ACC112 (cell line): Measurements from ENCODE around the gene ARHGAP15.

Source experiments
- H2AFZ ChIP-seq: fragments of 200-600 bp; sonication (generic); one replicate; pipeline ENCODE4 v1.6.0; 2017; ENCODE audit warnings: antibody characterized with exemption, low read length; ENCODE audit not compliant: unreplicated experiment
- H3K27ac ChIP-seq: fragments of 200-600 bp; sonication (generic); 2 replicates; pipeline ENCODE4 v1.5.1; 2014; ENCODE audit warnings: low read depth, mild to moderate bottlenecking, antibody characterized with exemption, low read length, moderate library complexity
- H3K27me3 ChIP-seq: fragments of 200-600 bp; sonication (generic); 2 replicates; pipeline ENCODE4 v1.6.1; 2014; ENCODE audit warnings: mild to moderate bottlenecking, antibody characterized with exemption, low read length, moderate library complexity, mixed read lengths; ENCODE audit not compliant: insufficient read depth
- H3K36me3 ChIP-seq: fragments of 200-600 bp; sonication (generic); 2 replicates; pipeline ENCODE4 v1.6.1; 2016; ENCODE audit warnings: mild to moderate bottlenecking, antibody characterized with exemption, low read length, moderate library complexity, mixed read lengths; ENCODE audit not compliant: insufficient read depth
- H3K4me1 ChIP-seq: fragments of 200-600 bp; sonication (generic); one replicate; pipeline ENCODE4 v1.6.1; 2016; ENCODE audit warnings: low read length, mixed read lengths; ENCODE audit not compliant: insufficient read depth, unreplicated experiment, control insufficient read depth
- H3K4me3 ChIP-seq: fragments of 200-600 bp; sonication (generic); 2 replicates; pipeline ENCODE4 v1.5.1; 2014; ENCODE audit warnings: mild to moderate bottlenecking, low read depth, low read length
- H3K79me2 ChIP-seq: fragments of 200-600 bp; sonication (generic); one replicate; pipeline ENCODE4 v1.6.0; 2016; ENCODE audit warnings: low read length; ENCODE audit not compliant: control insufficient read depth, unreplicated experiment, insufficient read depth

ARHGAP15 gene

DNA sequence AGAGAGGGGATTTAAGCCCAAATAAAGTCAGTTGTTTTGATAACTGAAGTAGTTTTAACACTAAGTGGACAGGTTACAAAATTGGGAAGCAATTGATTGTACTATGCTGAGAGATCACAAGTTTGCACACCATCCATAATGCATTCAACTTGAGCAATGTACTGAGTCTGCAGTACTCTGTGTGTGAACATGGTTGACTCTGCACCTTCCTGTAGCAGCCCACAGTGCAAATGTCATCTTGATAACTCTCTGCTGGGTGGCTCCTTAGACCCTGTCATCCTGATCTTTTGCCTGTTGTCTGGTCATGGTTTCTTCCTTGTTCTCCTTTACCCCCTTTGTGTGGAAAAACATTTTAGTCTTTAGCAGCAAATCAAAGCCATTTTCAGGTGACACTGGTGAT lies 168.0 kb downstream of the ARHGAP15 start:
- Histone ChIP-seq H3K4me3 (no peak overlapping the region), H3K36me3 (no peaks in the 10 kb centered on the region), H3K4me1 (no peaks in the 10 kb centered on the region), H3K27me3 (0 out of 2 replicates have a peak, but pooled peaks cover 5% of the 10 kb centered on the region), H3K27ac (no peak overlapping the region), H3K79me2 (no peaks in the 10 kb centered on the region), H2AFZ (no peak overlapping the region)

DNA sequence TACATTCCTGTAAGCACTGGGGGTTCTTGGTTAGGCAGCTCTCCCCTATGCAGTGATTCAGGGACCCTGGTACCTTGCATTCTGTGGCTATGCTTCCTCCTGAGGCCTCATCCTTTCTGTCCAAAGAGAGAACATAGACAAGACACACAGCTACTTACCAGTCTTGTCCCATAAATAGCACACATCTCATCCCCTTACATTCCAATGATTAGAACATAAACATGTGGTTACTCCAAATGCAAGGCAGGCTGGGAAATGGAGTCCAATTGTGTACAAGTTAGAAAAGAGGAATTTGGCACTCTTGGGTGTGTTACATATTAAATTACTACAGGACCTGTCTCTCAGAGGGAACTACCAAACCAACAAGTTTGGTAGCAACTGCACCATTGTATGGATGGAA lies 171.3 kb downstream of the ARHGAP15 start:
- Histone ChIP-seq H3K36me3 (no peaks in the 10 kb centered on the region), H2AFZ (no peak overlapping the region), H3K79me2 (no peaks in the 10 kb centered on the region), H3K27ac (no peak overlapping the region), H3K4me3 (no peak overlapping the region), H3K4me1 (no peaks in the 10 kb centered on the region), H3K27me3 (no peaks in the 10 kb centered on the region)

DNA sequence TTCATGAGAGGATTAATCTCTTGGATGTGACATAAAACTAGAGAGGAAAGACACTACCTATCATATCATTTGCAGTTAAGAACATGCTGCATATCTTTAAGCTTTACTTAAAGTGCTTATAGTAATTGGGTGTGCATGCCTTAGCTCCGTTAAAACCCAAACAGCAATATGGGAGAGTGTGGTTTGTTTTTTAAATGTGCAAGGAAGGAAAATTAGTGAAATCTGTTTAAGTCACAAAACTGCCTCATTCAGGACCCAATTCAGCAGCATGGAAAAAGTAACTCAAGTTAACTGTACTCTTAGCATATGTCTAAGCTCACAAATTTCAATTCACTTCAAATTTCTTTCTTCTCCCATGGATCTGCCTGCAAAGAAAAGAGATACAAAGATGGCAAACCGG lies 182.2 kb downstream of the ARHGAP15 start:
- Histone ChIP-seq H3K36me3 (no peaks in the 10 kb centered on the region), H3K4me1 (no peaks in the 10 kb centered on the region), H3K27ac (no peak overlapping the region), H2AFZ (no peak overlapping the region), H3K27me3 (no peaks in the 10 kb centered on the region), H3K4me3 (no peak overlapping the region), H3K79me2 (no peaks in the 10 kb centered on the region)

DNA sequence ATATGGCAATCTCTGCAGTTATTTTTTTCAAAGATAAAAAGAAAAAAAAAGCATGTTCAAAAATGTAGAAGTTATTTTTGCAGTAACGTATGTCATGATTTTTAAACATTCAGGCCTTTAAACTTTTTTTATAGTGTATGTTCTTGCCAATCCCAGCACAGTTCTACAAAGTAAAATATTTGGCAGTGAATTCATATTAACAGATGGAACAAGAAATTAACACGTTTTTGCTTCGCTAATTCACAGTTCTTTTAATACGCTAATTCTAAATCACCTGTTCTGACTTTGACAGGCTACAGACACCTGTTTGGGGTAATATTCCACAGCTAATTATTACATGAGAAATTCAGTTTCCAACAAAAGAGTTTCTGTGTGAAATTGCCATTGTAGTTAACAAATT lies 183.2 kb downstream of the ARHGAP15 start:
- Histone ChIP-seq H3K36me3 (no peaks in the 10 kb centered on the region), H3K4me1 (no peaks in the 10 kb centered on the region), H2AFZ (no peak overlapping the region), H3K4me3 (no peak overlapping the region), H3K27ac (no peak overlapping the region), H3K27me3 (no peaks in the 10 kb centered on the region), H3K79me2 (no peaks in the 10 kb centered on the region)

DNA sequence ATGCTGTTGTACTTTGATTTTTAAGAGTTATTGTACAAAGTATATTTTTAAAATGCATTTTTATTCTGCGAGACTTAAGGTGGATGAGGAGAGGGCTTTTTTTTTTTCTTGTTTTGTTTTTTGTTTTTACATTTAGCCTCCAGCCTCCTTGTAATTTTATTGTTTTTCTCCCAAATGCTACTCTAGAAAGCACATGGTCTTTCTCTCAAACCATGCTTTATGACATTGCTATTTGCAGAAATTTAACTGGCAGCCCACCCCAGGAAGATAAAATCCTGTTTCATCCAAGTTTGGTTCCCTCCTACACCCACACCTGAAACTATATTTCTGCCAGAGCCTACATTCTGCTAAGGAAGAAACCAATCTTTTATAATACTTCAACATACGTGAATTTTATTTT lies 184.6 kb downstream of the ARHGAP15 start:
- no peaks in the 10 kb centered on the region for H3K4me1 ChIP-seq
- H3K27ac ChIP-seq, result no peak overlapping the region
- H3K79me2 ChIP-seq, result no peaks in the 10 kb centered on the region
- H3K27me3 ChIP-seq, result no peaks in the 10 kb centered on the region
- no peak overlapping the region for H3K4me3 ChIP-seq
- no peak overlapping the region for H2AFZ ChIP-seq
- H3K36me3 ChIP-seq, result no peaks in the 10 kb centered on the region

DNA sequence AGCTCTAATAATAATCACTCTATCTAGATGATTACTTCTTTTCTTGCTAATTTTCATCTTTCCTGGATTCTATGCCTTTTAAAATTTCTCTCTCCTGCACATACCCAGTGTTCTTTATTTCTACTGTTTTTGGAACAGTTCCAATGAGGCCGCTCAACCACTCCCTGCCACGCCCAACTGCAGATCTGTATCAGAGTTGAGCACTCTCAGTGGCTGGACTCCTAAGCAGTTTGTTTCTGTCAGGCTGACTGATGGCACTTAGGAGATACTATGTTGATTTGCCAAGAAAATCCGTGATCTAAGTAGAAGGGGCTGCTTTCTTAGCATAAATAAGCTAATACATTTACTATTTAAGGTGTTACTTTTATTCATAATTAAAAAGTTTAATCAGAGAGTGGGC lies 192.8 kb downstream of the ARHGAP15 start:
- no peaks in the 10 kb centered on the region for H3K79me2 ChIP-seq
- H3K27ac ChIP-seq, result no peak overlapping the region
- H3K27me3 ChIP-seq, result no peaks in the 10 kb centered on the region
- H3K4me1 ChIP-seq, result no peaks in the 10 kb centered on the region
- no peak overlapping the region for H3K4me3 ChIP-seq
- no peak overlapping the region for H2AFZ ChIP-seq
- no peaks in the 10 kb centered on the region for H3K36me3 ChIP-seq

DNA sequence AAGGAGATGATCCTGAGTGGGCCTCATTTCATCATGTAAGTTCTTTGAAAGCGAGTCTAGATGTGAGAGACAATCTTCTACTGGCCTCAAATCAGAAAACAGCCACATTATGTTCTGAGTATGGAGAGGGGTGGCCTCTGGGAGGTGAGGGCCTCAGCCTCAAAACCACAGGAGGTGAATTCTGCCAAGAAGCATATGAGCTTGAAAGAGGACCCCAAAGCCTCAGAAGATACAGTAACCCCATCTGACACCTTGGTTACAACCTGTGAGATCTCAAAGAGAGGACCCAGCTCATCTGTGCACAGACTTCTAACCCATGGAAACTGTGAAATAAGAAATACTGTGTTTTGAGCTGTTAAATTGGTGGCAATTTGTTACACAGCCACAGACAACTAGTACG lies 200.1 kb downstream of the ARHGAP15 start:
- Histone ChIP-seq H3K4me3 (no peak overlapping the region), H3K4me1 (no peaks in the 10 kb centered on the region), H3K27ac (no peak overlapping the region), H2AFZ (no peak overlapping the region), H3K27me3 (no peaks in the 10 kb centered on the region), H3K79me2 (no peaks in the 10 kb centered on the region), H3K36me3 (no peaks in the 10 kb centered on the region)

DNA sequence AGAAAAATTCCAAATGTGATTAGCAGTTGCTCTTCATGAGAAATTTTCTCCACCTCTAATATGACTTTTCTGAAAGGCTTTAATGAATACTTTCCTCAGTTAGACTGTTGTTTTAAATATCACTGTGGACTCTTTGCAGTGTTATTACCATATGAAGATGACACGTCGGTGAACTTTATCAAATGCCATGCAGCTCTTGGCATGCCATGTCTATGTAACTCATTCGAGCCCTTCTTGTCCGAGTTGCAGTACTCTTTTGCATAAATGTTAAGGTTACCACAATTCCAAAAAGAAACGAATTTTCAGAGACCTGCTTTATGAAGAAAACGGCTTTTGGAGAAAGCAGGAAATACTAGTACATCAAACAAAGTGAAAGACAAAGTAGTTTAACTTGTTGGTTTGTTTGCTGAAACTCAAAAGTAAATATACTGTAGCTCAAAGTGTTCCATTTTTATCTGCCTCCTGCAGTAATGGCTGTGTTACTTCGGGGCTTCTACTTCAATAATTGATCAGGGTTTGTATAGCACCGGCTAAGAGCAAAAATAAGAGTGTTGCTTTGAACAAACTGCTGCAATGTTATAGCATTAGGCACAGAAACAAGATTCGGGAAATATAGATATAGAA lies 204.1 kb downstream of the ARHGAP15 start:
- H3K4me1 ChIP-seq, result no peaks in the 10 kb centered on the region
- no peak overlapping the region for H2AFZ ChIP-seq
- H3K27me3 ChIP-seq, result no peaks in the 10 kb centered on the region
- H3K36me3 ChIP-seq, result no peaks in the 10 kb centered on the region
- H3K4me3 ChIP-seq, result no peak overlapping the region
- no peak overlapping the region for H3K27ac ChIP-seq
- H3K79me2 ChIP-seq, result no peaks in the 10 kb centered on the region

DNA sequence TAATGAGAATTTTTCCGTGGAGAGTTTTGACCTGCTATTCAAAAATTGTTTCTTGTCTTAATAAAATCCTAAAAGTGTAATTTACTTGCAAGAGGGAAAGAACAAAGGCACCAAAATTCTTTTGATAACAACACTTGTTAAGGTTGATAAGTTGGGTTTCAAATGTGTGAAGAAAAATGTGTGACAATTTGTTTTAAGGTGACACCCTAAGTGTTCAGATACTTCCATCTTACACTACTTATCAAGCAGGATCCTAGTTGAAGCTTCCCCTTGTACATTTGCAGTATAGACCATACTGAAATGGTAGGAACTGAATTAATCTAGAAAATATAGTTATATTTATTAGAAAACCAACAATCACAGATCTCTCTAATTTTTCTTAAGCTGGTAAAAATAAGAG lies 204.6 kb downstream of the ARHGAP15 start:
- H3K4me1 ChIP-seq, result no peaks in the 10 kb centered on the region
- no peaks in the 10 kb centered on the region for H3K79me2 ChIP-seq
- no peaks in the 10 kb centered on the region for H3K36me3 ChIP-seq
- H3K27me3 ChIP-seq, result no peaks in the 10 kb centered on the region
- H3K27ac ChIP-seq, result no peak overlapping the region
- no peak overlapping the region for H2AFZ ChIP-seq
- H3K4me3 ChIP-seq, result no peak overlapping the region

DNA sequence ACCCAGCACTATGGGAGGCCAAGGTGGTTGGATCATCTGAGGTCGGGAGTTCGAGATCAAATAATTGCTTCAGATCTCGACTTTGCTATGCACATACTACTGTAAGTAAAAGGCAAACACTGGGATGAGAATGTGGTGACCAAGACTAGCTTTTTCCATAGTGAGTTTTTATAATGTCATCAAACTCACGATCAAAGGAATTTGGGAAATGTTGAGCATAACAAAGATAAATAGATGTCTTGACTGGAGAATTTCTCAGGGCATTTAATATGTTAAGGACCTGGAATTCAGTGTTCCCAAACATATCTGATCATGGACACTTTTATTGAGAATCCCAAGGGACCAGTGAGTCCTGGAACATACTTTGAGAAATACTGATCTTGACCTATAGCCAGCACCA lies 205.6 kb downstream of the ARHGAP15 start:
- no peaks in the 10 kb centered on the region for H3K27me3 ChIP-seq
- H3K4me3 ChIP-seq, result no peak overlapping the region
- H3K27ac ChIP-seq, result no peak overlapping the region
- H3K4me1 ChIP-seq, result no peaks in the 10 kb centered on the region
- no peak overlapping the region for H2AFZ ChIP-seq
- H3K79me2 ChIP-seq, result no peaks in the 10 kb centered on the region
- no peaks in the 10 kb centered on the region for H3K36me3 ChIP-seq

DNA sequence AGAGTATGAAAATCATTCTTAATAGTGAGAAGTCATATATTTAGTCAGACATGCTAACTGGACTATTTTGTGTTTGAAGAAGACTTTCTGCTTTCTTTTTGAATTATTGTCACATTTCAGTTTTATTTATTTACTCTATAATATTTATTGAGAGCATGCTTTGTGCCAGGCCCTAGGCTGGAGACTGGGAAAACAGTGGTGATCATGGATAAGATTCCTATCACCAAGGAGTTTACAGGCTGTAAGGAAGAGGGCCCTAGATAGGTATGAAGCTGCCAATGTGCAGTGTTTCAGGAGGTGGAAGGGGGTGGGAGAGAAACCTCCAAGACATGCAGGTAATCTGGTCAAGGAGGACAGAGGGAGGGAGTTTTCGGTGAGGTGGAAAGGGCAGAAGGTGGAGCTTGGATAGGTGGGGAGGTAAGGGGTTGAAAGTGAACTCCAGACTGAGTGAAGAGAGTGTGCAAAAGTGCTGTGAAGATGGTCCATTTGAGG lies 207.5 kb downstream of the ARHGAP15 start:
- H3K27me3 ChIP-seq, result no peaks in the 10 kb centered on the region
- H3K36me3 ChIP-seq, result no peaks in the 10 kb centered on the region
- H3K4me1 ChIP-seq, result no peaks in the 10 kb centered on the region
- H3K27ac ChIP-seq, result no peak overlapping the region
- no peaks in the 10 kb centered on the region for H3K79me2 ChIP-seq
- H2AFZ ChIP-seq, result no peak overlapping the region
- no peak overlapping the region for H3K4me3 ChIP-seq
